PC-9 (cell line): Measurements from ENCODE around the gene GPR141. TPM values are rescaled to one million over a fixed set of nuclear protein-coding genes. Genes with fewer than 3 reads are reported as not detected.

Experiments
- BruUV-seq: library from RNA; stranded (reverse); fragments of 400-500 nt; replicated peaks from 2 replicates; lab custom pipeline; 2021; lab: Mats Ljungman, UMichigan
- CTCF ChIA-PET: fragments of 300-600 bp; sonication (Branson Sonifier 250); formaldehyde crosslinking; loops from one replicate; lab custom pipeline; 2022; ENCODE audit warnings: antibody characterized with exemption; lab: Charles Lee
- POLR2A ChIA-PET: fragments of 300-600 bp; sonication (Branson Sonifier 250); formaldehyde crosslinking; loops from one replicate; lab custom pipeline; 2022; ENCODE audit warnings: antibody characterized with exemption; ENCODE audit not compliant: unreplicated experiment; lab: Charles Lee
- DNase-seq, 2 experiments: peaks; one replicate each; pipeline versions ENCODE4 v3.0.0 to v3.0.0-alpha.2; 2015 to 2022; ENCODE audit warnings: mixed read lengths in 1 of 2
- H2AFZ ChIP-seq: fragments of 200-600 bp; sonication (generic); 2 replicates; pipeline ENCODE4 v1.8.1; 2017; ENCODE audit warnings: antibody characterized with exemption
- H3F3A ChIP-seq: fragments of 200-600 bp; sonication (generic); 2 replicates; pipeline ENCODE4 v1.8.1; 2017; ENCODE audit warnings: antibody characterized with exemption, mild to moderate bottlenecking, low read depth; ENCODE audit not compliant: insufficient read depth
- H3K27ac ChIP-seq: fragments of 200-600 bp; sonication (generic); 2 replicates; pipeline ENCODE4 v1.6.1; 2016; ENCODE audit warnings: mixed run types
- H3K27me3 ChIP-seq: fragments of 200-600 bp; sonication (generic); 2 replicates; pipeline ENCODE4 v1.6.1; 2016; ENCODE audit warnings: low read depth, mixed run types; ENCODE audit not compliant: insufficient read depth
- H3K36me3 ChIP-seq: fragments of 200-600 bp; sonication (generic); 2 replicates; pipeline ENCODE4 v1.6.1; 2016; ENCODE audit warnings: low read depth, mixed run types
- H3K4me1 ChIP-seq: fragments of 200-600 bp; sonication (generic); replicated peaks from 2 replicates; pipeline ENCODE4 v1.6.1; 2016; ENCODE audit warnings: mixed run types; ENCODE audit not compliant: insufficient read depth
- H3K4me2 ChIP-seq: fragments of 200-600 bp; sonication (generic); 2 replicates; pipeline ENCODE4 v1.6.1; 2017; ENCODE audit warnings: mixed run types
- H3K4me3 ChIP-seq: fragments of 200-600 bp; sonication (generic); 2 replicates; pipeline ENCODE4 v1.6.1; 2016; ENCODE audit warnings: mixed run types
- H3K79me2 ChIP-seq: fragments of 200-600 bp; sonication (generic); 2 replicates; pipeline ENCODE4 v1.6.1; 2017; ENCODE audit warnings: low read depth, mixed run types
- H3K9me2 ChIP-seq: fragments of 200-600 bp; sonication (generic); 2 replicates; pipeline ENCODE4 v1.8.1; 2017; ENCODE audit warnings: mild to moderate bottlenecking; ENCODE audit not compliant: insufficient read depth
- H3K9me3 ChIP-seq: fragments of 200-600 bp; sonication (generic); 2 replicates; pipeline ENCODE4 v1.8.1; 2016; ENCODE audit warnings: low read depth; ENCODE audit not compliant: insufficient read depth
- H4K20me1 ChIP-seq: fragments of 200-600 bp; sonication (generic); 2 replicates; pipeline ENCODE4 v1.8.1; 2017; ENCODE audit not compliant: insufficient read depth
- CTCF ChIP-seq: fragments of 200-600 bp; sonication (generic); conservative IDR thresholded peaks from 2 replicates; pipeline ENCODE4 v1.6.1; 2017; ENCODE audit warnings: mixed run types, antibody characterized with exemption, mild to moderate bottlenecking, moderate library complexity
- EZH2 ChIP-seq: fragments of 200-600 bp; sonication (generic); IDR thresholded peaks from 2 replicates; pipeline ENCODE4 v1.8.0; 2017; ENCODE audit warnings: antibody characterized with exemption, low read depth
- intact Hi-C: fragments of 100-400 bp; cut with micrococcal nuclease; formaldehyde crosslinking; loops from one replicate; pipeline ENCODE4 v1.10.0; 2022; ENCODE audit not compliant: unreplicated experiment
- total RNA-seq: library from RNA; stranded (reverse); gene quantifications from 2 replicates; pipeline ENCODE4 v1.2.3, GENCODE V29; 2021

GPR141 gene
- total RNA-seq, 1 experiment from 2014 or later: not detected

GRCh38 chr7:37709631-37710509 lies 26.3 kb downstream of the GPR141 start:
- Histone ChIP-seq H3K9me3 (no peaks in the 10 kb centered on the region), H3K4me1 (no peaks in the 10 kb centered on the region), H4K20me1 (no peaks in the 10 kb centered on the region), H2AFZ (no peak overlapping the region), H3K27me3 (no peaks in the 10 kb centered on the region), H3K27ac (no peak overlapping the region), H3K4me2 (no peak overlapping the region), H3K79me2 (no peaks in the 10 kb centered on the region), H3K9me2 (peaks cover 3% of the 10 kb centered on the region; the same call in 1 of the 2 replicates), H3K36me3 (no peaks in the 10 kb centered on the region), H3K4me3 (no peak overlapping the region), H3F3A (no peaks in the 10 kb centered on the region)
- CTCF ChIA-PET: no interaction called here
- intact Hi-C loops: no loop called here
- no TSS peak for BruUV-seq
- DNase-seq: no peak
- TF ChIP-seq CTCF (no peak), EZH2 (no peak)
- POLR2A ChIA-PET: no interaction called here

GRCh38 chr7:37713613-37714012 lies 30.0 kb downstream of the GPR141 start:
- CTCF ChIA-PET: no interaction called here
- Histone ChIP-seq H2AFZ (no peak overlapping the region), H3K4me2 (no peak overlapping the region), H3K9me3 (no peaks in the 10 kb centered on the region), H3K27ac (no peak overlapping the region), H3K9me2 (no peaks in the 10 kb centered on the region), H3K4me1 (no peaks in the 10 kb centered on the region), H3K36me3 (no peaks in the 10 kb centered on the region), H3K79me2 (no peaks in the 10 kb centered on the region), H3K27me3 (no peaks in the 10 kb centered on the region), H3F3A (no peaks in the 10 kb centered on the region), H4K20me1 (no peaks in the 10 kb centered on the region), H3K4me3 (no peak overlapping the region)
- TF ChIP-seq EZH2 (no peak), CTCF (no peak)
- no peak for DNase-seq
- no TSS peak for BruUV-seq
- POLR2A ChIA-PET: no interaction called here
- intact Hi-C loops: no loop called here

- Histone ChIP-seq H3K27me3 (no peaks in the 10 kb centered on the region), H3K79me2 (no peaks in the 10 kb centered on the region), H3K9me2 (no peaks in the 10 kb centered on the region), H3K27ac (no peak overlapping the region), H3K36me3 (no peaks in the 10 kb centered on the region), H3K4me3 (no peak overlapping the region), H4K20me1 (no peaks in the 10 kb centered on the region), H3K9me3 (no peaks in the 10 kb centered on the region), H2AFZ (no peak overlapping the region), H3K4me1 (no peaks in the 10 kb centered on the region), H3K4me2 (no peak overlapping the region), H3F3A (no peaks in the 10 kb centered on the region)
- no TSS peak for BruUV-seq
- POLR2A ChIA-PET: no interaction called here
- DNase-seq: no peak
- intact Hi-C loops: no loop called here
- TF ChIP-seq CTCF (no peak), EZH2 (no peak)
- CTCF ChIA-PET: no interaction called here
Measured at GRCh38 chr7:37714606-37715005, 31.0 kb downstream of the GPR141 start.
